HG03439 (cell line): ENCODE measurements around the gene AMBRA1.
A peak's percentile ranks its signal among the peaks of the same experiment; 100 is the strongest.

Source experiments
- ATAC-seq: cut with Tn5 transposase; IDR thresholded peaks from one replicate; pipeline ENCODE4 v1.9.1; 2021; ENCODE audit warnings: mild to moderate bottlenecking, moderate library complexity; ENCODE audit not compliant: unreplicated experiment

AMBRA1 gene

DNA sequence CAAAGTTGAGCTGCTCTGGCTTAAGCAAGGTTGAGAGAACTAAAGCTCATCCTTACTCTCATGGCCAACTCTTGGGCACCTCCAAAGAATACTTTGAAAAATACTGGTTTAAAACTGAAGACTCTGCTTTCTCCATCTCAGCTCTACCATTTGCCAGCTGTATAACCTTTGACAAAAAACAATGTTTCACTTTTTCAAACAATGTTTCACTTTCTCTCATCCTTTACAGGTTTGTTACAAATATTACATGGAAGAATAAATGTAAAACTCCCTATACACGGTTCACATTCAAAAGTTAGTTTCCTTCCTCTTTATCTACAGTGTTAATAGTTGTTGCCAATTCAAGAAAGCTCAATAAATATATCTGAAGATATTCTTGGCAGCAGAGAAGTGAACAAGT is 19.2 kb downstream of the AMBRA1 start:
- no peak for ATAC-seq

DNA sequence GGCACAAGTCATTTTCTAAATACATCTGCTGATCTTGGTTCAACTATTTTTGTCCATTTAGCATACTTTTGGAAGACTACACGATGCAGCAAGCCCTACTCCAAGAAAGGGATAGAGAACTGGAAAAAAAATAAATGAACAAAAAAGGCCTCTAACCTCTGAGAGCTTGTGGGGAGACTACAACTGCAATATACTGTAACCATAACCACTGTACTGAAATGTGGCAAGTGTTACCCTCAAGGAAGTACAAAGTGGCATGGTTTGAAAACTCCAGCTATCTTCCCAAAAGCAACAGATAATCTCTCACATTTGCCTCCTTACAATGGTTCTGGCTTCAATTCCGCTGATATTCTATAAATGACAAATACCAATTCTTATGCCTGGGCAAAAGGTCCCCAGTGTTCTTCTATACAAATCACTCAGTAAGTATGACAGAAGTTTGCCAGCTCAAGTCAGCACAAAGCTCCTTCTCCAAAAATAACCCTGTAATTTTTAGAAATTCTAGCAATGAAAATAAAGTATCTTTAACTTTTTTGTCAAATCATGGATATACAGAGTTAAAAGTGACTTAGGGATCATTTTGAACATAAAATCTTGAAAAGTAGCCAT is 22.9 kb downstream of the AMBRA1 start:
- no peak for ATAC-seq

DNA sequence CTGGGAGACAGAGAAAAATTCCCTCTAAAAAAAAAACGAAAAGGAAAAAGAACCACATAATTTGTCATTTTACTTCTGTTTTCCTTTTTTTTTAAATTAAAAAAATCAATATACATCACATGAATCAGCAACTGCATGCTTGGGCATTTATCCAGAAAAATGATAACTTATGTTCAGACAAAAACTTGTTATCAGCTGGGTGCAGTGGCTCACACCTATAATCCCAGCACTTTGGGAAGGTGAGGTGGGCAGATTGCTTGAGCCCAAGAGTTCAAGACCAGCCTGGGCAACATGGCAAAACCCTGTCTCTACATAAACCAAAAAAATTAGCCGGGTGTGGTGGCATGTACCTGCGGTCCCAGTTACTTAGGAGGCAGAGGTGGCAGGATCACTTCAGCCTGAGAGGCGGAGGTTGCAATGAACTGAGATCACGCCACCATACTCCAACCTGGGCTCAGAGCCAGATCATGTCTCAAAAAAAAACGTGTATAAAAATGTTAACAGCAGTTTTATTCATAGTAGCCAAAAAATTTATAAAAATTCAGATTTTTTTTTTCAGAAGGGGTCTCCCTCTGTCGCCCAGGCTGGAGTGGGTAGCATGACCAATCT is 28.5 kb downstream of the AMBRA1 start:
- no peak for ATAC-seq

DNA sequence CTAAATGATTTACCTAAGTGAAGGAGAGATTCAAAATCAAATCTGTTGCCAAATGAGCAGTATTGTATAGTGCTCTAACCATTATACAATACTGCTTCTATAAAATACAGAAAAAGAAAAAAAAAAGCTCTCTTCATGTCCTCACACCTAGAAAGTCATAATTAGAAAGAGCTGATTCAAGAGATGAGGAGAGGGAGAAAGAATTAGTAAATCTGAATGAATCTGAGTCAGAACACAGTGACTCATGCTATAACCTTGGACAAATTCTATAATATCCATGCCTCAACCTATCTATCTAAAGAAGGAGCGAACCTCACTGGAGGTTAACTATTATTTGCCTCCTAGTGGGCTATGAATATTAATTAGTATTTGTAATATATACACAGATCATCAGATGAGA is 29.4 kb downstream of the AMBRA1 start:
- no peak for ATAC-seq

DNA sequence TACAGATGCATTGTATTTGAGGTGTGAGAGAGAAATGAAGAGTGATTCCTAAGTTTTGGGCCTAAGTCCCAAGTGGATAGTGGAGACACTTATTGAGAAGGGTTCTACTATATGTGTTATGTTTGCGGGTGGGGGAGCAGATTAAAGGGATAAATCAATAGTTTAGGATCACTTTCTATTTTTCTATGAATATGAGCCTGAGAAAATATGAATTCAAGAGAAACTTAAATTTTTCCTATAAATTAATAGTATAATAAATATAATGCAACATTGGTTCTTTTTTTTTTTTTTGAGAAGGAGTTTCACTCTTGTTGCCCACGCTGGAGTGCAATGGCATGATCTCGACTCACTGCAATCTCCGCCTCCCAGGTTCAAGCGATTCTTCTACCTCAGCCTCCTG is 31.3 kb downstream of the AMBRA1 start:
- ATAC-seq, result no peak

DNA sequence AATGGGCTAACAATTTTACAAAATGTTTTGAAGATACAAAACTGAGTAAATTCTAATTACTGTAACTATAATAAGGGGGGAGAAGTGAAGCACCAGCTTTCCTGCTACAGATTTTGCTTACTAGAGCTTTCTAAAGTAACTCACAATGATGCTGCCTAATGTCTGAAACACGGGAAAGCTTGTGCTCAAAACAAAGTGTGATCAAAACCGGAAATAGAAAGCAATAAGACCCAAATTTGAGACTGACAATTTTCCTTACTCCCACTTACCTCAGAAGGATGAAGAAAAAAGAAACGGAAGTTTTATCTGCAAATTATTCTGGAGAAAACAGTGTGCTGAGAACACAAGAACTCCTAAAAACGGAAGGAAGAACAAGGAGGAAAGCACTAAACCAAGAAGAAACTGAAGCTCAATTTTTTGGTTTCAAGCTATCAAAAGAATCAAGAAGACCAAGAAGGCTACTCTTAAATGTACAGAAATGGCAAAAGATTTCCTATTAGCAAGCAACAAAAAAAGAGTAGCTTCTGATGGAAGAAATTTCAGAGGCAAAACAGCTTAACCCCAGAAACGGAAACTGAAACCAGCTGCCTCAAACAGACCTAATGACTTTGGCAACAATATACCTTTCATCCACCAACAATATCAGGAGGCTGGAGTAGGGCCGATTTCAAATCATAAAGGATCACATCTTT is 33.4 kb downstream of the AMBRA1 start:
- ATAC-seq, result peak; percentile 47

DNA sequence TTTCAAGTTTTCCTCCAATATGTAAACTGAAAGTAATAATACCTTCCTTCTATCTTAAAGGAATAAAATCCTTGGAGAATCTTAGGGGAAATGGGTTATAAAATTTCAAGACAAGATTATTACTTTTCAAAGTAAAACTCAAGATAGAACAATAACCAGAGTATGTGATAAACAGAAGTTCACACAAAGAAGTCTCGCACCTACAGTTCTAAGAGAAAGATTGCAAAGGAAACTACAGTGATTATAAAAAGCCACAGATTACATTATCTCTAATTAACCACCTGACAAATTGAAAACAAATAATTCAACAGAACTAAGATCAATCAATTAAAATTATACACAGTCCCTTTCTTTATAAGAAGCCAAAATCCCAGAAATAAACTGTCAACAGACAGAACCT is 34.0 kb downstream of the AMBRA1 start:
- no peak for ATAC-seq

DNA sequence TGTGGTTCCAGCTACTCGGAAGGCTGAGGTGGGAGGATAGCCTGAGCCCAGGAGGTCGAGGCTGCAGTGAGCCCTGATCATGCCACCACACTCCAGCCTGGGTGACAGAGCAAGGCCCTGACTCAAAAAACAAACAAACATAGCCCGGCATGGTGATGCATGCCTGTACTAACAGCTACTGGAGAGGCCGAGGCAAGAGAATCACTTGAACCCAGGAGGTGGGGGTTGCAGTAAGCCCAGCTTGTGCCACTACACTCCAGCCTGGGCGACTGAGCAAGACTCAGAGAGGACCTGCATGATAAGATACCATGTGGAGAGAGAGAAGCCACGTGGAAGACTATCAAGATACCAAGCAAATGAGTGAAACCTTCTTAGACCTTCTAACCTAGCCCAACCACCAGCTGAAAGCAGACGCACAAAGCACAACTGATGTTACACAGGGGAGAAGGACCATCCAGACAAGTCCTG is 36.1 kb downstream of the AMBRA1 start:
- ATAC-seq, result no peak

DNA sequence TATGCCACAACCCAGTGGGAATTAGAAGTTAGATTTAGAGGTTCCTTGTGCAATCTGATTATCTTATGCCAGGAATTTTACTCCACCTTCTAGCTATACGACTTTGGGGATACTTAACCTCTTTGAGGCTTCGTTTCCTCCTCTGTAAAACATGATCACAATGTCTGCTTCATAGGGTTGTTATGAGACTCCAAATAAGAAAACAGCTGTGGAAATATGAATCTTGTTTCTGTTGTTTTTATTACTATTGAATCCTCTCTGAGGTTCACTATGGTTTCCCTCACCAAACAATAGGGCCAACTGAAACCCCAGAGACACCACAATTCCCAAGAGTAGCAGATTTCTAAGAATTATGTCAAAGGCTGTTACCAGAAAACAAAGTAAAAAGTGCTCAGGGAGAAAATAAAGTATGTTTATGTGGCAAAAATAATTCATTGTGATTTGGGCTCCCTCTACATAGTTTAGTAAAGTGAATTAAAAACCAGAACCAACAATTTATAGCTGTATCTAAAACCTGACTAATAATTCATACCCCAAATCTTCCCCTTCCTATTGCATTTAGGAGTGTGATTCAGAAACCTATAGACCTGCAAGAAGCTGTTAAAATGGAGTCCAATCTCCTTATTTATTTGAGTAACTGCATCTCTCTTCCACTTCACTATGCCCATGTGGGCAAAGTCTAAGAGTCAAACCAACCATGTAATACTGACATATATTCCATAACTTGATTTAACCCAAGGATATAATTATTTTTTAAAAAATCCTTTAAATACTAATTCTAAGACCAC is 38.4 kb downstream of the AMBRA1 start:
- ATAC-seq, result no peak

DNA sequence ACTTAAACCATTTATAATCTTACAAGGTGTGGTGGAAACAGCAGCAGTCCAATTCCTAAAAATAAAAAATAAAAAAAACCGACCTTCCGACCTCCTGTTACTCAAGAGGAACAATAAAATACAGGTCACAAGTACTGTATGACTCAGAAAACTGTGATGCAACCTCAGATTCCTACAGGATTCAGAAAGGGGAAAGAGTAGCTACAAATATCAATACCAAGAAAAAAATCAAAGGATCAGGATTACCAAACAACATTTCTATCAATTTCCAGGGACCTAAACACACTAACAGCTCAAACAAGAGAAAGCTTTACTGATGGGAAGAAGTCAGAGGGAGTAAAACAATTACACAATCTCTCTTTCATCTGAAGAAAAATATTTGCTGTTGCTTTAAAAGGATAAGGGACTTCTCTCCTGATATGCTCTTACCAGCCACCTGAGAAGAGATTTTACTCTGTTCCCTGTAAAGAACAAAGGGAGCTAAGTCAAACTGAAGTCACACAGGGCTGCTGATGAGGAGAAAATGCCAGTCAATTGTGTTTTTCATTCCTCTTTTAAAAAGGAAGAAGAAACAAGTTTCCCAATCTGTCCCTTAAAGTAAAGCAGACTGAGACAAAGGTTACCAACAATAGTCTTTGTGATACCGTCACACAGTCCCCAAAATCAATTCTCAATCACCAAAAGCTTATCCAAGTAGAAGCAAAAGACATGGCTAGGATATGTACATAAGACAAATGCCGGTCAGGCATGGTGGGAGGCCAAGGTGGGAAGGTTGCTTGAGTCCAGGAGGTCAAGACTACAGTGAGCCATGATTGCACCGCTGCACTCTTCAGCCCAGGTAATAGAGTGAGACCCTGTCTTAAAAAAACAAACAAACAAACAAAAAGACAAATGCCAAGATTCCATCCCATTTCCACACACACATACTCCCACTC is 39.3 kb downstream of the AMBRA1 start:
- no peak for ATAC-seq

DNA sequence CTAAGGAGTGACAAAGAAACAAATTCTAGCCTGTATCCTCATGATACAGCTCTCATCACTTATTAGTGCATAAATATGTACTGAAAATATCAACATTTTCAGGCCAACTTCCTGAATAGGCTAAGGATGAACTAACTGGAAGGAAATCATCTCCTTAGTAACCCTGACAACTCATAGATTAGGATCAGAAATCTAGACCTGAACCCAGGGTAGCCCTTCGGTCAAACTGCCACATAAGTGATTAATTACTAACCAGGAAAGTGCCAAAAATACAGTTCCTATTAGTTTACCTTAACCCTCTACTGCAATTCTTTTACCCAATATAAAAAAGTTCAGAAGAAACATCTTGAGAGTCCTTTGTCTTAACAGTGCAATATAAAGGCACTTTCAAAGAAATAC is 40.0 kb downstream of the AMBRA1 start:
- no peak for ATAC-seq

DNA sequence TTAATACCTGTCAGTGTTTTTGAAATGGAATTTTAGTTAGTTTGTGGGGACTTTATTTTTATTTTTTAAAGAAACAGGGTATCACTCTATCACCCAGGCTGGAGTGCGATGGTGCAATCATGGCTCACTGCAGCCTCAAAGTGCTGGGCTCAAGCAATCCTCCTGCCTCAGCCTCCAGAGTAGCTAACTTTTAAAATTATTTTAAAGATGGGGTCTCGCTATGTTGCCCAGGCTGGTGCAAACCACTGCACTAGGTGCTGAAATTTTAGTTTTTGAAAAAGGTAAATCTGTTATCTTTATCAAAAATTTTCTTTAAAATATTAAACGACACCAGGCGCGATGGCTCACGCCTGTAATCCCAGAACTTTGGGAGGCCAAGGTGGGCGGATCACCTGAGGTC is 42.6 kb downstream of the AMBRA1 start:
- ATAC-seq, result no peak

DNA sequence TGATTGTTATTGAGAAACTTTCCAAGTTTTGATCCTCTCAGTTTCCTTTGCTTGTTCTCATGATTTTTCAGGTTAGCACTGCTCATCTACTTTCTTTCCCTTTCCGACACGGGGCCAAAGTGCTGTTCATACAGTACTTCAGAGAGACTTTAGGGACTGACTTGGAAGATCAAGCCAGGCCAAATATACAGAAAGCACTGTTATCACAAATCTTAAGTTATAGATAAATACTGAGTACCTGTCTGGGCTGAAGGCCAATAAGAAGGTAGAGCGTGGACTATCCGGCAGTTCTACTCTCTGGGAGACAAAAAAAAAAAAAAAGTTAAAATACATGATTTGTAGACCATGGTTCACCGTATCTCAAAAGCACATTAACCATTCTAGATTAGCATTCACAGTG is 46.2 kb downstream of the AMBRA1 start:
- ATAC-seq, result no peak

DNA sequence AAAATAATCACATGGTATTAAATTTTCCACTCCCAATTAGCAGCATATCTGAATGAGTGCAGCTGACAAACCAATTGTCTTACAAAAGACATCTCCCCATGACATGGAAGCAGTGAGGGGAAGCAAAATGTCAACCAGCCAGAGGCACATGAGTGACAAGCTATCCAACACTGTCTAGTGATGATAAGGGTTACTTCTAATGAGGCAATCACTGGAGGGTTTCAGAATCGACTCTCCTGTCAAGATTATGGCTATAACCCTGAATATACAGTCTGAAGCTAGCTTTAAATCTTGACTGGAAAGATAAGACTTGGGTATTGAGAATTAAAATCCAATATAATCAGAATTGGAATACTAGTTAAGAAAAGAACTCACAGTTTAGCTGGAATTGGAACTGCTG is 50.3 kb downstream of the AMBRA1 start:
- ATAC-seq, result no peak

DNA sequence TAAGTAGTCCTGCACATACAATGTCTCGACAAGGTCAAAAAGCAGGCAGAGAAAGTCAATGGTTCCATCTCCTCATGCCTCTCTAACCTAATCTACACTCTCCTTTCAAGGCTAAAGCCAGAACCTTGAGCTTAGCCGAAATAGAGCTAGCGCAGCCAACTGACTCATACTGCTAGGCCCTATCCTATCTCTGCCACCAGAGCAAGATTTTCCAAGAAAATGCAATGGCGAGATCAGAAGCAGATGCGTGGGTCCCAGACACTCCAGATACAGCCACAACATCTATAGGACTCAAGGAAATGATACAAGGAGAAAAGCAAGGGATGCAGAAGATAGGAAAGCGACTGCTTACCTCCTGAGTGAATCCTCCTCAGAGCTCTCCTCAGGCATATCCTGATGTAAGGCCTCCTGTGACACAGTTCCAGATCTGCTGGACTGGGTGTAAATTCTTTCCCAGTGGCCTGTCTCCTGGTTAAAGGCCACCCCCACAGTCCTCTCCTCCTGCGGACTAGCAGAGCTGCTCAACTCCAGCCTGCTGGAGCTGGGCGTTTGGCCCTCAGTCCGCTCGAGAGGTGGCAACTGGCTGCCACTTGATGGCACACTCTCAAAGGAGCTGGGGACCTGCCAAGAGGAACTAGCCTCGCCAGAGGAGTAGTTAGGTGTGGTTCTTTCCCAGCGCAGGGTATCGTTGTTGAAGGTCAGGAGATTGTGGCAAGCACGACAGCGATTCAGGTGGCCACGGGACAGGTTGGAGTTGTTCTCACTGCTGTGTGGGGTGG is 52.0 kb downstream of the AMBRA1 start:
- no peak for ATAC-seq

DNA sequence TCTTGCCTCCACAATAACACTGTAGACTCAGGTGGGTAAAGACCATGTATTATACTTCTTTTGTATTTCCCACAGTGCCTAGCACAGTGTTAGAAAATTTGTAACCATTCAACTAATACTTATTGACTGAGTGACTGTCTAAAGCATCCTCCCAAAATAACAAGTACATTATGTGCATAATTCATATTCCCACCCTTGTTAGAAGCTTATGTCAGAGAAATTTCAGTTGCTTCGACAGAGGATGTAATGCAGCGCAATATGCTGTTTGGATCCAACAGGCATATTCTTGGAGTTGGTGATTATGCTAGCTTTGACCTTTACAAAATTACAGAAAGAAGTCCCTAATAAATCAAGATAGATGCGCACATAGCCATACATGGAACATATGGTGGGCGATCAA is 53.0 kb downstream of the AMBRA1 start:
- ATAC-seq, result no peak

DNA sequence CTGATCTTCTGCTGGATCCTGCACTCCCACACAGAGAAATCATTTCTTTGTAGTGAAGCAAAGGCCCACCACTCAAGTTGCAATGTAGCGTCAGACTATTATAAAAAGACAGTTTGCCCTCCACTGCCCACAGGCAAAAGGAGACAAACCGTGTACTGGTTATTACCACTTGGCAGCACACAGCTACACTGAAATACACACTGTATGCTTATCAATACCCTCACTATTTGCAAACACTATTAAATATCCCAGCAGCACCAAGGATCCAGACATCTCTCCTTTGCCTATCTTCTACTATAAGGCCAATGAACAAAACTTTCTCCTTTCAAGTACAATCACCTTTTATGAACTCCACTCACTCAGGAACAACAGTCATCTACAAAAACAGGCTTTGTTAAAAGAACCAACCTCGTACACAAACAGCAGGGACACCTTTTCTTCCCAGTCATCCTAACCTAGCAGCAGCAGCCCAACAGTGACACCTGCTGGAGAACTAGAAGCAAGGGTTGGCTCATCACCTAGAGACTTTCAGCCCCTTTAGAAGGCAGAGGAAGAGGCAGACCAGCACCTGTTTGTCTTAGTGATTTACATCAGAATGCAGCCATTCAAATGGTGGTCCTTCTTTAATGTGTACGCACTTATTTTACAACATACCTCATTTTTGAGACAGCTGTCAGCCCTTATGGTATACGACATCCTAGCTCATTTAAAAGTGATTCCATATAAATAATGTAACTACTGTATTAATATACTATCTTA is 56.1 kb downstream of the AMBRA1 start:
- ATAC-seq, result no peak

DNA sequence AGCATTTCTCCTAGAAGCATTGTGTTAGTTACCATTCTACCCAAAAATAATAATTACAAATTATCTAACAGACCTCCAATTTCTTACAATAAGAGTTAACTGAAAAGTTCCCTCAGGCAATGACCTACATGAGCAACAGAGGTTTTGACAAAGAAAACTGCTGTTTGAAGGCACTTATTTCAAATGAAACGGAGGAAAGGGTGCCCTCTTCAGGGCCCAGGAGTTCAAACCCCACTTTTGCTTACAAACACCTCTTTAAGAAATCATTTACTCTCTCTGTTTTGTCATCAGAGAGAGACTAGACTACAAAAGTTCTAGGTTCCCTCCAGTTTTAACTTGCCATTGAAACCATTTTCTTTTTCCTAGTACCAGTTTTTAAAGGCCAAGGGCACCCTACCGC is 56.7 kb downstream of the AMBRA1 start:
- ATAC-seq, result no peak

DNA sequence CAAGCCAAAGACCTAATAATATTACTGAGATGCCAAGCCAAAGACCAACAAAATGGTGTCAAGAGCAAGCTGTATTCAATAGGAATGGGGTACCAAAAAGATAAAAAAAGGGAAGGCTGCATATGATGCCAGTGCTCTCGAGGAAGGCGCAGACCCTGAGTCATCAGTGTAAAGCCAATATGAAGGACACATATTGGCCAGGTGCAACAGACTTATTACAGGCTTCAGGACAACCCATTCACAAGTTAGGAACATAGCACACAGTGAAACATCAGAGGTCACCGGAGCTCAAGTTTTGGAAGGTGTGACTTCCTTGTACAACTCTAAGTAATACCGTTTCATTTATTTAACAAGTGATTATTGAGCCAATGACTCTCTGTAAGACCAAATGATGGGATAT is 58.1 kb downstream of the AMBRA1 start:
- no peak for ATAC-seq
